SJSA1 (cell line): Measurements from ENCODE around the gene ARHGDIB. TPM values are rescaled to one million over a fixed set of nuclear protein-coding genes. Genes with fewer than 3 reads are reported as not detected.

Experiments used
- DNase-seq, 2 experiments: peaks; one replicate each; pipeline ENCODE4 v3.0.0-alpha.2; 2015 to 2020; ENCODE audit warnings: low spot score in 2 of 2, low read depth in 1 of 2
- H3K27ac ChIP-seq: fragments of 250-450 bp; sonication (Bioruptor Pico); 2 replicates; pipeline ENCODE4 v1.5.1; 2020; ENCODE audit warnings: mild to moderate bottlenecking, moderate library complexity
- H3K27me3 ChIP-seq: fragments of 250-450 bp; sonication (Bioruptor Pico); replicated peaks from 2 replicates; pipeline ENCODE4 v1.5.1; 2020; ENCODE audit warnings: mild to moderate bottlenecking, moderate library complexity
- H3K36me3 ChIP-seq: fragments of 250-450 bp; sonication (Bioruptor Pico); 2 replicates; pipeline ENCODE4 v1.5.1; 2020; ENCODE audit warnings: mild to moderate bottlenecking
- H3K4me1 ChIP-seq: fragments of 250-450 bp; sonication (Bioruptor Pico); replicated peaks from 2 replicates; pipeline ENCODE4 v1.6.1; 2021; ENCODE audit warnings: mild to moderate bottlenecking
- H3K4me3 ChIP-seq: fragments of 250-450 bp; sonication (Bioruptor Pico); 2 replicates; pipeline ENCODE4 v1.5.1; 2020; ENCODE audit warnings: mild to moderate bottlenecking
- H3K9me3 ChIP-seq: fragments of 250-450 bp; sonication (Bioruptor Pico); replicated peaks from 2 replicates; pipeline ENCODE4 v1.5.1; 2020; ENCODE audit warnings: mild to moderate bottlenecking
- total RNA-seq: library from RNA; depleted of rRNA; stranded (reverse); fragments of >200 nt; shearing (Covaris generic); gene quantifications from 2 replicates; pipeline ENCODE4 v1.2.3, GENCODE V29; 2014; rRNA removed

The ARHGDIB gene
- total RNA-seq, 1 experiment from 2014 or later, result 50.8 TPM

DNA sequence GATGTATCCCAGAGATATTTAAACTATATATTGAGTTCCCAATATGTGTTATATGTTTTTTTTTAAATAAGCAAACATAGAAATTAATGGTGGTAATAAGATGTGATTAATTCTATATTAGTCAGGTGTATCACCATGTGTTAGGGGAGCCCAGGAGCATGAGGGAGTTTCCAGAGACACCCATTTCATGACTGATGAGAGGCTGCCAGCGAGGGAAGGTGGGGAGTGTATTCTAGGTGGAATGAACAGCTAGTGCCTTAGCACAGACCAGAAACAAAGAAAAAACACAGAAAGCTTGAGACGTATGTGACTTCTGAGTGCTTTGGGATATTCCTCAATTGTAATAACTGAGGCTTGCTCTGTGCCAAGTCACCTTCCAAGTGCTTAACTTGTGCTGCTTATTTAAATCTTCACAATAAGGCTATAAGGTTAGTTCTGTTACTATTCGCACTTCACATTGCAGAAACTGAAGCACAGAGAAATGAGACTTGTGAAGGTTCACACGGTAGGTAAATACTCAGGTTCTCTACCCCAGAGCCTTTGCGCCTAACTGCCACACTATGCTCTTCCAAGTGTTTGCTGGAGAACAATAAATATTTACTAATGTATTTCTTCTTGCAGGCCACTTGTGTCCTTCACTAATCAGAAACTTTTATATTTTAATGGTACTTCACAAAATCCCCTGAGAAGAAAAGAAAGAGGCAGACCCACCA is 57.9 kb downstream of the ARHGDIB start:
- H3K4me3 ChIP-seq, result no peak overlapping the region
- no peaks in the 10 kb centered on the region for H3K27me3 ChIP-seq
- H3K36me3 ChIP-seq, result no peaks in the 10 kb centered on the region
- H3K4me1 ChIP-seq, result no peaks in the 10 kb centered on the region
- DNase-seq, result no peak
- no peaks in the 10 kb centered on the region for H3K9me3 ChIP-seq
- no peak overlapping the region for H3K27ac ChIP-seq

DNA sequence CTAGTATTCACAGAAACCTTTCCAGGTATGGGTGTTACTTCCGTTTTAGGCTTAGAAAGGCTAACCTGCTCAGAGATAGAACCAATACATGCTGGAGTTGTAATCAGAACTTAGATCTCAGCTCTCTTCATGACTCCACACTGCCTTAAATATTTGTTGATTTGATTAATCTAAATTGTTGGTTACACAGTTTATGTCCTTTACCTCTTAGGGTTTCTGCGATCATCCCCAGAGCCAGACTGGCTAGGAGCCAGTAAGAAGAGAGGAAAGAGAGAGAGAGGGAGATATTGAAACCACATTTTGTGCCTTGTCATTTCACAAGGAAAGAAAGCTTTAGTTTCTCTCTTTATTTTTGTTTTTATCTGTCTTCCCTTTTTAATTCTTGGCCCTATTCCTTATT is 58.9 kb downstream of the ARHGDIB start:
- H3K4me3 ChIP-seq, result no peak overlapping the region
- no peaks in the 10 kb centered on the region for H3K9me3 ChIP-seq
- no peak for DNase-seq
- H3K36me3 ChIP-seq, result no peaks in the 10 kb centered on the region
- no peak overlapping the region for H3K27ac ChIP-seq
- H3K4me1 ChIP-seq, result no peaks in the 10 kb centered on the region
- H3K27me3 ChIP-seq, result no peaks in the 10 kb centered on the region

DNA sequence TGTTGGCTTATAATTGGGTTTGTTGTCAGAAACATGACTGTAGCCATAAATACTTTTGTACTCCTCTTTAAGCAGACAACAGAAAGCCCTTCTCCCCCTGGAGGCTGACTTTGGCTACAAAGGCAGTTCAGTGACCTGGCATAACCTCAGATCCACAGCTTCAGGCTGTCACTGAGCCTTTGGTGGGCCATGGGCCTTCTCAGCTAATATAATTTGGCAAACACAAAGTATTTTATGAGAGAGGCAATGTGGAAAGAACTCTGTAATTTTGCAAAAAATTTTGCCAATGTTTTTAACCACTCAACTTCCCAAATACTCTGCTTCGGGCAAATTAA is 60.2 kb downstream of the ARHGDIB start:
- H3K27ac ChIP-seq, result no peak overlapping the region
- DNase-seq, result no peak
- H3K27me3 ChIP-seq, result no peaks in the 10 kb centered on the region
- no peaks in the 10 kb centered on the region for H3K4me1 ChIP-seq
- H3K4me3 ChIP-seq, result no peak overlapping the region
- H3K9me3 ChIP-seq, result no peaks in the 10 kb centered on the region
- no peaks in the 10 kb centered on the region for H3K36me3 ChIP-seq

DNA sequence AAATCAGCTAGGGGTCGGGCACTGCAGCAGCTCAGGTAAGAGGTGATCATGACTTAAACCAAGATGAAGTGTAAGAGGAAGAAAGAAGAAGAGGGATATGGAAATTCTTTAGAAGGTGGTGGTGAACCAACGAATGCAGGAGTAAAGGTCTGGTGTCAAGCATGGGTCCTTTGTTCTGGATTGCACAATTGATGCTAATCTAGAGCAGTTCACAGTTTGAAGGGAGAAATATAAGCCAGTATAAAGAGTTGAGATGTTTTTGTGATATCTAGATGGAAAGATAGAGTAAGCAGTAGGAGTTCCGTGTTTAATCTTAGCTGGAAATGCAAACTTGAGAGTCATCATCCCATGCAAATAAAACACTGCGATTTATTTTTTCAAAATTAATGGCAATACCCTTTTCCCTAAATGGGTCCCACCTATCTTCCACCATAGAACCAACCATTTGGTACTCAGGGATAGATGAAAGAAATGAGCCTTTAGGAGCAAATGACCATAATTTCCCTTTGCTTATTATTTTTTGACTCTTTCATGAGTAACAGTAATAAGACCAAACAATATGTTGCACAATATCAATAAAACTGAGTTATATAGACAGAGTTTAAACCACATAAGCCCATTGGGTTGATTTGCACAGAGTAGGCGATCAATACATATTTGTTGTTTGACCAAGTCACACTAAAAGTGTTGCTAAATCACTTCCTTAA is 60.7 kb downstream of the ARHGDIB start:
- no peak for DNase-seq
- Histone ChIP-seq H3K4me1 (no peaks in the 10 kb centered on the region), H3K27me3 (no peaks in the 10 kb centered on the region), H3K9me3 (no peaks in the 10 kb centered on the region), H3K36me3 (no peaks in the 10 kb centered on the region), H3K4me3 (no peak overlapping the region), H3K27ac (no peak overlapping the region)

DNA sequence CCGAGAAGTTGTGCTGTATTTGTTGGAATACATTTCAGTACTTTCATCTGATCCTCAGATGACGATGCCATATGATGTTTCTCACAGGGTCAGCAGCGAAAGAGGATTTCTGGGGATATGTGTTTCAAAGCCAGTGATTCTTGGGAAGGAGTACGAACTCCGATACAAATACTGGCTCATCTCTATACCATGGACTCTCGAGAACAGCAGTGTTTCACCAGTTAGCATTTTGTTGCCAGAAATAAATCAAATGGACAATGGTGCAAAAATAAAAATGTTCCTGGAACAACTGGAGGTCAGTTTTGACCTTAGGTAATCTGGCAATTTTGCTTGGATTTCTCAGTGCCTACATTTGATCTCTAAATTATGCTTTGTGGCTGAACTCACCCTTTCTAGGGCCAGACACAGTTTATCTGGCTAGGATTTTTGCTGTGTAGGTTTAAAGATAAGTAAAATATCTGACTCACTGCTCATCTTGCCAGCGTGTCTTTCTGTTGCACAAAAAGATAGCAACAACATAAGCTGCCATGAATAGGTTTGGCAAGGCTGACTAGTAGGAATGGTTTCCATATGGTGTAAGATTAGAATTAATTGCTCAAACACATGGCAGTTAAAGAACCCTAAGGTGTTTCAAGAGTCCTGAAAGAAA is 64.8 kb downstream of the ARHGDIB start:
- Histone ChIP-seq H3K4me1 (no peaks in the 10 kb centered on the region), H3K36me3 (no peaks in the 10 kb centered on the region), H3K9me3 (no peaks in the 10 kb centered on the region; the same call in 1 of the 2 replicates), H3K27me3 (no peaks in the 10 kb centered on the region), H3K4me3 (no peak overlapping the region), H3K27ac (no peak overlapping the region)
- DNase-seq, result no peak

DNA sequence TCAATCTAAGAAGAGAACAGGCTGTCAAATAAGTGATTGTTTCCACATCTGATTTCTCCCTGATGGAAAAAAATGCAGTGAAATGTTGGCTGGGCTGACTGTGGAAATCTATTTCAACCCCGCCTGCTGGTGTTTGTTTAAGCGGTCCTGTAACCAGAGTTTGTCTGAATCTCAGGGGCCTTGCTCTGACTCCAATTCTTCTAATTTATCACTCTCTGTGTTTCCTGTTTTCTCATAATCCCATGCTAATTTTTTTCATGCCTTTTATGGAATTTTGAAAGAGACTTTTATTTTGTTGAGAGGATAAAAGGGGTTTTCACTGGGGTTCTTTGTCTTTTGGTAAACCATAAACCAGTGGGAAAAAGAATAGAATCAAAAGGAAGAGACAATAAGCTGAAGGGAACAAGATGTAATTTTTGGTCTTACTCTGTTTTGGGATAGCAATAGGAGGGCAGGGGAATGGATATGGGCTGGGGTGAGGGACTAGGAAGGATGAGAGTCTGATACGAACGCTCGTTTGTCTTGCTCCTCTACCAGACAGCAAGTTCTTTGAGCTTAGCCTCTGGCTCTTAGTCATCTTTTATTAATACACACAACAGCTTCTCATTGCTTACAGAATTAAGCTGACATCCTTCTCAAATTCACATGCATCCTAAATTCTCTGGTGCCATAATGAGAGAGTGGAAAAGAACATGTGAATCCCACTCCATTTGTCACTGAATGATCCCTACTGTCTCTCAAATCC is 67.7 kb downstream of the ARHGDIB start:
- Histone ChIP-seq H3K4me1 (no peaks in the 10 kb centered on the region), H3K9me3 (no peaks in the 10 kb centered on the region; the same call in 1 of the 2 replicates), H3K27ac (no peak overlapping the region), H3K27me3 (no peaks in the 10 kb centered on the region), H3K4me3 (no peak overlapping the region), H3K36me3 (no peaks in the 10 kb centered on the region)
- DNase-seq, result no peak

DNA sequence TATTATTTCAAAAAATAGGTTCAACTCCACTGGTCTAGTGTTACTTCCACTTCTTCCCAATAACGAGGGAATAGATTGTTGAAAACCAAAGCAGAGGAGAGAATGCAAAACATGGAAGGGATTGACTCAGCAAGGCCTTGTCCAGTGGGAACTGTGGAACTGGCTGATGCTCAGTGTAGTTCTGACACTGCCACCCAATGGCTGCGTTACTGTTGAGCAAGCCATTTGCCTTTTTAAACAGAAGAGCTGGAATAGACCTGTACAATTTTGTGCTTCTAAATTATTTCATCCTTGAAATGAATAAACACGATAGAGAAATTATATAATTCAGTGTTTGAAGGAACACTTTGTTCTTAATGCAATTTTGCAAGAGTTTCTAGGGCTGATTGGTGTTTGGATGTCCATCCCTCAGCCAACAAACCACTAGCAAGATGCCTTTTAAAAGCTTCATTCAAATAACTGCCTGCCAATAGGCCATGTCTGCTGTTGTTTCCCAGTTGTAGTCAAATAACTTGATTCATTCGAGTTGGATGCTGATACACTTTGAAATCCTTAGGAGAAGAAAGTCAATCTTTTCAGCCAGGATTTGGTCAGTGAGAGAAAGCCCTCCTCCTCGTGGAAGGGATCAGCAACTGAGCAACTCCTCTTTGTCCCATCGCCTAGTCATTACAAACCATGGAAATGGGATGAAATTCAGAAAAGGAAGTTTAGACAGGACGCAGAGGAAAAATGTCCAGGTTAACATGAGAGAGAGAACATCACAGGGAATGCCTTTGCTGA is 68.5 kb downstream of the ARHGDIB start:
- H3K4me3 ChIP-seq, result no peak overlapping the region
- H3K9me3 ChIP-seq, result no peaks in the 10 kb centered on the region; the same call in 1 of the 2 replicates
- H3K27me3 ChIP-seq, result no peaks in the 10 kb centered on the region
- H3K36me3 ChIP-seq, result no peaks in the 10 kb centered on the region
- no peaks in the 10 kb centered on the region for H3K4me1 ChIP-seq
- DNase-seq, result no peak
- H3K27ac ChIP-seq, result no peak overlapping the region

Other genes starting within 250 kb of the ARHGDIB start
- 10.2 and 18.5 TPM in 2 replicates for gene WBP11, start 158.1 kb downstream of the ARHGDIB start, total RNA-seq
- 0.53 and 1.4 TPM in 2 replicates for gene C12orf60, start 157.9 kb downstream of the ARHGDIB start, total RNA-seq
- 0.16 TPM in 1 of 2 replicates, not detected in the other for gene SMCO3, start 147.4 kb downstream of the ARHGDIB start, total RNA-seq
- 0.03 and 0.08 TPM in 2 replicates for gene ART4, start 118.1 kb downstream of the ARHGDIB start, total RNA-seq
- gene MGP, start 75.7 kb downstream of the ARHGDIB start, total RNA-seq, result not detected in 2 replicates
- not detected in 2 replicates for gene ERP27, start 23.1 kb downstream of the ARHGDIB start, total RNA-seq
- not detected in 2 replicates for gene PDE6H, start 11.4 kb upstream of the ARHGDIB start, total RNA-seq